Stimulated activated CD4-positive, alpha-beta T cell treated with anti-CD3 and anti-CD28 coated beads, Interleukin-2, amount 100 ng/mL, for 48 hours (primary cell): ENCODE data around the gene GRIK4.
"Not testable (repeated sequence)": the region's sequence is repeated elsewhere in the genome, so short reads cannot be mapped to it uniquely, and the experiment has no call there.

ENCODE experiments used
- DNase-seq, 2 donors: peaks; one replicate each; pipeline ENCODE4 v3.0.0-alpha.2; 2020

Gene GRIK4

DNA sequence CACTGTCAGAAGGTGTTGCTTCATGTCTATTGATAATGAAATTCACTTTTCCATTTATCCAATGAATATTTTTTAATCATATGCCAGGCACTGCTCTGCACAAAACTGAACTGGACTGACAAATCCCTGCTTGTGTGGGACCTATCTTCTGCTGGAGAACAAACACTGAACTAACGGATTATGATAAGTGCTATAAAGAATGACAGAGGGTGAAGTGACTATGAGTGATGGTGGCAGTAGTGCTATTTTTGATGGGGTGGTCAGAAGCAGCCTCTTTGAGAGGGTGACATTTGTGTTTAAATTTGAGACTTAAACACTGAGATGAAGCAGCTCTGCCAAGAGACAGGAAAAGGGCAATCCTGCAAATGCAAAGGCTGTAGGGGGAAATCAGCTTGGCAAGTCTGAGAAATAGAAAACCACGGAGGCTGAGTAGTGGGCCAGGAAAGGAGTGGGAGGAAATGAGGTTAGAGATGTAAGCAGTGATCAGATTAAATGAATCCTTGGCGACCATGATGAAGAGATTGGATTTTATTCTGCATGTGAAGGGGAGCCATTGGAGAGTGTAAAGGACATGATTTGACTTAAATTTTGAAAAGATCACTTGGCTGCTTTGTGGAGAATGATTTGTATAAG is 518.4 kb downstream of the GRIK4 start:
- no peak for DNase-seq

DNA sequence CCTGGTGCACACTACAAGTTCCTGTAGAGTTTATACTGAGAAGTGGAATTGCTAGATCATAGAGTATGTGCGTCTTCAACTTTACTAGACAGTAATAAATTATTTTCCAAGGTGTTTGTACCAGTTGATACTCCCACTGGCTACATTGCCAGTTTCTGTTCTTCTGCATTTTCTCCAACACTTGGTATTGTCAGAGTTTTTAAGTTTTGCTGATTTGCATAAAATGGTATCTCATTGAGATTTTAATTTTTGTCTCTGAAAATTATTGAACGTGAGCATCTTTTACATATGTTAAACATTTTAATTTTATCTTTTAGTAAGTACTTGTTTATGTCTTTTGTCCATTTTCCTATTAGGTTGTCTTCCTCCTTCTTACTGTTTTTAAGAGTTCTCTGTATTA is 519.6 kb downstream of the GRIK4 start:
- no peak for DNase-seq

DNA sequence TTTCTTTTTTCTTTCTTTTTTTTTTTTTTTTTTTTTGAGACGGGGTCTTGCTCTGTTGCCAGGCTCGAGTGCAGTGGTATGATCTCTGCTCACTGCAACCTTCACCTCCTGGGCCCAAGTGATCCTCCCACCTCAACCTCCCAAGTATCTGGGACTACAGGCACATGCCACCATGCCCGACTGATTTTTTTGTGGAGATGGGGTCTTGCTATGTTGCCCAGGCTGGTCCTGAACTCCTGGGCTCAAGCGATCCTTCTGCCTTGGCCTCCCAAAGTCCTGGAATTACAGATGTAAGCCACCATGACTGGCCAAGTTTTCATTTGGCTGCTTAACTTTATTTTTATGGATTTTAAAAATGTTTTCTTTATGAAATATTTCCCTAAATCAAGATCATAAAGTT is 520.1 kb downstream of the GRIK4 start:
- not testable (repeated sequence) for DNase-seq

DNA sequence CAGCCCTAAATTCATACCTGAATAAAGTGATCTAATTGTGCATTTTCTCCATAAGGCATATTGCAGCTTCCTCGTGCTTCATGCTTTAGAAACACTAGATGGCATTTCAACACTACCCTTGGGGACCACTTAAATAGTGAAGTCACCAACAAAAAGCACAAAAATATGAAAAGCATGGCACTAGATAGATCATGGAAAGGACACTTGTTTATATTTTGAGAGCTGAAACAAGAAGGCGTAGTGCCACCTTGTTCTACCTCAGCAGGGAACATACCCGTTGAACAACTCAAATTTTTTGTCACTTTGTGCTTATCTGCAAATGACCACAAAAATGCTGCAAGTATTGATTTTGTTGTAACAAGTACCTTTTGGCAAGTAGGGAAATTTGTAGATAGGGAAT is 521.0 kb downstream of the GRIK4 start:
- DNase-seq: no peak

DNA sequence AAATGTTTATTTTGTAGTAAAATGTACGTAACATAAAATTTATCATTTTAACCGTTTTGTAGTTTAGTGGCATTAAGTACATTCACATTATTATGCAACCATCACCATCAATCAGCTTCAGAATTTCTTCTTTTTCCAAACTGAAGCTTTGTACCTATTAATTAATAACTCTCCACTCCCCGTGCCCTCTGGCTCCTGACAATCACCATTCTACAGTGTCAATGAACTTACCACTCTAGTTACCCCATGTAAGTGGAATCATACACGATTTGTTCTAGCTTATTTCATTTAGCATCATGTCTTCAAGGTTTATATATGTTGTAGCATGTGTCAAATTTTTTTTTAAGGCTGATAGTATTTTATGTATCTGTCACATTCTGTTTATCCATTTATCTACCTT is 522.1 kb downstream of the GRIK4 start:
- no peak for DNase-seq

DNA sequence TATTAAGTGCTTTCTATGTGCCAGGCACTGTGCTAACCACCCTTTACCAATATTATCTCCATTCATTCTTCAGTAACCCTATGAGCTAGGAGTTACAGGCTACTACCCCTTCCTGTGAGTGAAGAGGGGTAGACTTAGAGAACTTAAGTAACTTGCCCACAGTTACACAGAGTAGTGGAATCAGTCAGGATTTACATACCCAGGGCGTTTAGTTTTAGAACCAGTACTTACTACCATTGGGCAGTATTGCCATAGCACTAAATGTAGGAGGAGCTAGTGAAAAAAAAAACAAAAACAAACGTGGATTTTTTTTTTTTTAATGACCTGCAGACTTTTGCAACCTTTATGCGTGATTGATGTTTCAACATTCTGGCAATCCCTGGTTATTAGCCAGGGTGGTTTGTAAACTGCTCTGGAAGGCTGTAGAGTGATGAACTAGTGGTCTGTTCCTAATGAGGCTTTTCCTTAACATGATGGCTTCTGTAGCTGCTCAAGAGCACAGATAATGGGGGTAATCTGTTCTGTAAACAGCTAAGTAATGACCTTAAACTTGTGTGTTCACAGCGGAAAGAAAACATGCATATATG is 523.7 kb downstream of the GRIK4 start:
- no peak for DNase-seq

DNA sequence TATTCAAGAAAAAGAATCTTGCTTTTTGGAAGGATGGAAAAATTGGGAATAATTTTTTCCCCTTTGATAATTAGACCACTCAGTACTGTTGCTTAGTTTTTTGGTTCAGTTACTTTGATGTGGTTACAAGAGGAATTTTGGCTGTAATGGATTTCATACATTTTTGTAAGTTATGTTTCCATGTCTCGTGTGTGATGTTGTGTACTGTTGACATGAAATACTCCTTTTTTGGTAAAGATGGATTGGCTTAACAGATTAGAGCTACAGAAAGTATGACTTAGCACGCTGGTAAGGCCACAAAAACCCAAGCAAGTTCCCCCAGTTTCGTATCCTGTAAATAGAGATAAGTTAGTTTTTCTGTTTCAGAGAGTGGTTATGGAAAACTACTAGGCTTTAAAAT is 524.2 kb downstream of the GRIK4 start:
- DNase-seq: no peak

DNA sequence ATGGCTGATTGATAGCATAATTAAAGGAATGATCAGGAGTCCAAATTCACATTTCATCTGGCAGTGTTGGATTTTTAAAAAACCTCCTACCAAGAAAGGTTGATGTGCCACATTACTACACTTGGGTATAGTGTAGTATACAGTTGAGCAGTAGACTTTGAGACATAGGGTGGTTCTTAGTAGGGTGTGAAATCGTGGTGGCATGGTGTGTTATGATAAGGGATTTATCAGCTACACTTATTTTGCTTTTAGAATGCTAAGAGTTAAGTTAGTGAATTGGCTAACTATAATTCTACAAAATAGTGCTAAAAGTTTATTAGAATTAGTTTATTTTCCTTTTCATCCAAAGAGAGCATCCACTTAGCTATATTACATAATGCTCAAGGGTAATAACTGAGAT is 525.5 kb downstream of the GRIK4 start:
- no peak for DNase-seq
